Activated B cell treated with CpG ODN at 0.5 μM for 24 hours (primary cell): ENCODE results near the gene ANXA3. TPM values are rescaled to one million over a fixed set of nuclear protein-coding genes. Genes with fewer than 3 reads are reported as not detected.

Experiments used
- ATAC-seq: fragments of 200-7000 bp; cut with Tn5 transposase; one replicate; pipeline ENCODE4 v1.10.0; 2021; ENCODE audit warnings: low read depth, mild to moderate bottlenecking, moderate library complexity
- CTCF ChIA-PET: fragments of 350-600 bp; sonication (Branson Sonifier 250); formaldehyde crosslinking; loops from one replicate; lab custom pipeline; 2021; ENCODE audit warnings: antibody characterized with exemption; lab: Charles Lee
- POLR2A ChIA-PET: fragments of 350-600 bp; sonication (Branson Sonifier 250); formaldehyde crosslinking; loops from one replicate; lab custom pipeline; 2021; ENCODE audit warnings: antibody characterized with exemption; lab: Charles Lee
- DNase-seq: peaks from one replicate; pipeline ENCODE4 v3.0.0; 2022
- H3K27ac Mint-ChIP-seq: one replicate; pipeline ENCODE4 v1.8.0; 2020; ENCODE audit warnings: mixed read lengths
- H3K27me3 Mint-ChIP-seq: one replicate; pipeline ENCODE4 v1.8.0; 2021; ENCODE audit warnings: mixed read lengths
- H3K36me3 Mint-ChIP-seq: one replicate; pipeline ENCODE4 v1.8.0; 2021; ENCODE audit warnings: low read depth, mixed read lengths
- H3K4me1 Mint-ChIP-seq: one replicate; pipeline ENCODE4 v1.8.0; 2021; ENCODE audit warnings: mixed read lengths
- H3K4me3 Mint-ChIP-seq: one replicate; pipeline ENCODE4 v1.8.0; 2020; ENCODE audit warnings: mild to moderate bottlenecking, mixed read lengths
- H3K9me3 Mint-ChIP-seq: one replicate; pipeline ENCODE4 v1.8.0; 2020; ENCODE audit warnings: mixed read lengths
- intact Hi-C: fragments of 100-400 bp; cut with micrococcal nuclease; formaldehyde crosslinking; loops from one replicate; pipeline ENCODE4 v1.15.1; 2024
- total RNA-seq: library from RNA; stranded (reverse); gene quantifications from 2 replicates; pipeline ENCODE4 v1.2.3, GENCODE V29; 2022
- TF ChIP-seq, protein P1 (sequence below): fragments of 200-600 bp; IDR thresholded peaks from one replicate; pipeline ENCODE4 v1.8.0; 2022; ENCODE audit warnings: antibody characterized with exemption, mild to moderate bottlenecking

Gene ANXA3
- total RNA-seq, 1 donor from 2014 or later: 0.67 TPM

DNA sequence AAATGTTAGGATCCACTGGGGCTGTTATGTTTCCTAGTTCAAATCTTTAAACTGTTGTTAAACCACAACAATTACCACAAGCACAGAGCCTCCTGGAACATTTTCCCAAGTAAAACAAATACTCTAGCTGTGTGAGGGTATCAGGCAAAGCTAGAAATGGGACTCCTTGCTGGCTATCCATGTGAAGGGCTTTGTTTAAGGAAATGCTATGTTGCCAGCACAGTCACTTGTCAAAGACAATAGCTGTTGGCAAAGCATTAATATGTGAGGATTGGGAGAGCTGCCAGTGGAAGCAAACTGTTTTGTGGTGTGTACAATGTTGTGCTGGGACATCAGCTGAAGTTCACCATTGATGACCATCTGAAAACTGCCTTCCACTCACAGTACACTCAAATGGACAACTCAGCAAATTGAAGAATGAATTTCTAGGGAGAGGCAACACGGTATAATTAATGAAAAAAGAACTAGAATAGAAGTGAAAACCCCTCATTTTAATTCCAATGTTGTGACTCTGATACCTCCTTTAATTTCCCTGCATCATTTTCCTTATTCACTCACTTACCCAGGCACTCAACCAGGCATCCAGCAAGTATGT is 100.8 kb downstream of the ANXA3 start:
- no peak for DNase-seq
- Mint-ChIP-seq H3K4me3 (no peak overlapping the region), H3K9me3 (no peaks in the 10 kb centered on the region), H3K27me3 (no peaks in the 10 kb centered on the region), H3K4me1 (peaks cover 37% of the 10 kb centered on the region), H3K36me3 (no peaks in the 10 kb centered on the region), H3K27ac (no peak overlapping the region)
- POLR2A ChIA-PET: interaction anchor here (0.9 to 3.5 kb wide), 4 partner anchors 9 to 125 kb away, joined by 3 to 14 read pairs (median 3); no protein-coding TSS in a partner anchor
- intact Hi-C loops: no loop called here
- TF ChIP-seq, protein P1, sequence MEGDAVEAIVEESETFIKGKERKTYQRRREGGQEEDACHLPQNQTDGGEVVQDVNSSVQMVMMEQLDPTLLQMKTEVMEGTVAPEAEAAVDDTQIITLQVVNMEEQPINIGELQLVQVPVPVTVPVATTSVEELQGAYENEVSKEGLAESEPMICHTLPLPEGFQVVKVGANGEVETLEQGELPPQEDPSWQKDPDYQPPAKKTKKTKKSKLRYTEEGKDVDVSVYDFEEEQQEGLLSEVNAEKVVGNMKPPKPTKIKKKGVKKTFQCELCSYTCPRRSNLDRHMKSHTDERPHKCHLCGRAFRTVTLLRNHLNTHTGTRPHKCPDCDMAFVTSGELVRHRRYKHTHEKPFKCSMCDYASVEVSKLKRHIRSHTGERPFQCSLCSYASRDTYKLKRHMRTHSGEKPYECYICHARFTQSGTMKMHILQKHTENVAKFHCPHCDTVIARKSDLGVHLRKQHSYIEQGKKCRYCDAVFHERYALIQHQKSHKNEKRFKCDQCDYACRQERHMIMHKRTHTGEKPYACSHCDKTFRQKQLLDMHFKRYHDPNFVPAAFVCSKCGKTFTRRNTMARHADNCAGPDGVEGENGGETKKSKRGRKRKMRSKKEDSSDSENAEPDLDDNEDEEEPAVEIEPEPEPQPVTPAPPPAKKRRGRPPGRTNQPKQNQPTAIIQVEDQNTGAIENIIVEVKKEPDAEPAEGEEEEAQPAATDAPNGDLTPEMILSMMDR: no peak
- no peak for ATAC-seq
- CTCF ChIA-PET: interaction anchor here (0.9 to 1.1 kb wide), 2 partner anchors 10 to 38 kb away, joined by 3 to 4 read pairs; no protein-coding TSS in a partner anchor

DNA sequence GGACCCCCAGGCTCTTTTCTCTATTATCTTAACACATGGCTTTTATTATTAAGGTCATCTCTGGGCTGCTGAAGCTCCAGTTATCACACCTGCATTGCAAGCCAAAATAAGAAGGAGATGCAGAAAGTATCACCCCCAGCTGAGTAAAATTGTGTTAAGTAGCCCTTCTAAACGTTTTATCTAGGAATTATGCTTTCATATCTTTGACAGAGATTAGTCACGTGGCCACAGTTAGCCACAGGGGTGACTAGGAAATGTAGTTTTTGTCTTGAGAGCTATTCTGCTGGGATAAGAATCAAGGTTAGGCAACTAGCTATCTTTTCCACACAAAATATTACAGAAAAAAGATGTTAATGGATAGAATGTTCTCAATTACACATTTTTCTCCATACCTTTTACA is 102.1 kb downstream of the ANXA3 start:
- intact Hi-C loops: no loop called here
- Mint-ChIP-seq H3K27me3 (no peaks in the 10 kb centered on the region), H3K4me3 (no peak overlapping the region), H3K27ac (no peak overlapping the region), H3K9me3 (no peaks in the 10 kb centered on the region), H3K36me3 (no peaks in the 10 kb centered on the region), H3K4me1 (peaks cover 40% of the 10 kb centered on the region)
- TF ChIP-seq, protein P1: no peak
- POLR2A ChIA-PET: interaction anchor here (0.6 to 3.5 kb wide), 4 partner anchors 8 to 157 kb away, joined by 3 to 14 read pairs (median 4); no protein-coding TSS in a partner anchor
- no peak for DNase-seq
- ATAC-seq: no peak
- CTCF ChIA-PET: interaction anchor here (1.4 to 2.1 kb wide), 2 partner anchors 9 to 61 kb away, joined by 3 to 7 read pairs; no protein-coding TSS in a partner anchor

DNA sequence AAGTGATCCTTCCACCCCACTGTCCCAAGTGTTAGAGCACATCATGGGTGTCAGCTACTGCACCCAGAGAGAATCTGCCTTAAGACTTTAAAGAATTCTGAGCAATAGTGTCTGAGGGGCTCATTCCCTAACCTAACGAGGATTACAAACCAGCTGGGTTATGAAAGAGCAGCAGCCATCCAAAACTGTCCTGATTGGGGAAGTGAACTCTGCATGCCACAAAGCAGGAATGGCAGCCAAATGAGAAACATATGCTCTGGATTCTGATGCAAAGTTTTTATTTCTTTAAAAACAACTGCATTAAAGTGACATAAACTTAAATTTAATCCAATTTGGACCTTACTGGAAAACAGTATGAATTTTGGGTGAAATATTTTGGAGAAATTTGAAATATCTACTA is 103.2 kb downstream of the ANXA3 start:
- no peaks in the 10 kb centered on the region for H3K36me3 Mint-ChIP-seq
- ATAC-seq: no peak
- no peaks in the 10 kb centered on the region for H3K27me3 Mint-ChIP-seq
- H3K4me1 Mint-ChIP-seq: peaks cover 45% of the 10 kb centered on the region
- H3K27ac Mint-ChIP-seq: no peak overlapping the region
- no peaks in the 10 kb centered on the region for H3K9me3 Mint-ChIP-seq
- intact Hi-C loops: no loop called here
- TF ChIP-seq, protein P1: no peak
- CTCF ChIA-PET: interaction anchor here (2.1 kb wide), 1 partner anchor 11 kb away, joined by 7 read pairs; no protein-coding TSS in a partner anchor
- H3K4me3 Mint-ChIP-seq: no peak overlapping the region
- POLR2A ChIA-PET: no interaction called here
- DNase-seq: no peak

DNA sequence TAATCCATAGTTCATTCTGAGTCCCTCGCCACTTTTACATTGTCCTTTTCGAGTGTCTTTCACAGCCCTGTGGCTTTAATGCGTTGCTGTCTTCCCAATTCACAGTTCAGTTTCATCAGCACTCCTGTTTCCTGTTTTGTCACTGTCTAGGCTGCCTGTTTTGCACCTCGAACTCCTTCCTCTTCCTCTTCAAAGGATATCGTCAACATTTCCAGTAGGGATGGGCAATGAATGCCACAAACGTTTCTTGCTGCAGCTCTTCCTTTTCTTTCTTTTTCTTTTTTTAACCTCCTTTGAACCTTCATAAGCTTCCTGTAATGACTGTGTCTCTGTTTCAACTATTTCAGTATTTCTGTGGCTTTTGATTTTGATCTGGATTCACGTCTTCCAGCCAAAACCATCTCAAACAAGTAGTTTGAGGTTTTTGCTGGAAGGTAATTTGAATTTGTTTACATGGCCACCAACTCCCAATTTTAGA is 105.4 kb downstream of the ANXA3 start:
- ChIA-PET CTCF (no interaction called here), POLR2A (interaction anchor here (1.0 to 3.3 kb wide), 4 partner anchors 15 to 120 kb away, joined by 3 to 21 read pairs (median 6); partner anchors contain the start of gene BMP2K)
- Mint-ChIP-seq H3K9me3 (no peaks in the 10 kb centered on the region), H3K4me3 (peak overlapping the region; percentile 72), H3K36me3 (no peaks in the 10 kb centered on the region), H3K27ac (peak overlapping the region; percentile 85), H3K27me3 (no peaks in the 10 kb centered on the region), H3K4me1 (peaks cover 51% of the 10 kb centered on the region)
- intact Hi-C loops: loop anchor here (1.0 kb wide), 1 partner anchor 13 kb away; no protein-coding TSS in a partner anchor
- ATAC-seq: no peak
- TF ChIP-seq, protein P1: no peak
- DNase-seq: no peak

DNA sequence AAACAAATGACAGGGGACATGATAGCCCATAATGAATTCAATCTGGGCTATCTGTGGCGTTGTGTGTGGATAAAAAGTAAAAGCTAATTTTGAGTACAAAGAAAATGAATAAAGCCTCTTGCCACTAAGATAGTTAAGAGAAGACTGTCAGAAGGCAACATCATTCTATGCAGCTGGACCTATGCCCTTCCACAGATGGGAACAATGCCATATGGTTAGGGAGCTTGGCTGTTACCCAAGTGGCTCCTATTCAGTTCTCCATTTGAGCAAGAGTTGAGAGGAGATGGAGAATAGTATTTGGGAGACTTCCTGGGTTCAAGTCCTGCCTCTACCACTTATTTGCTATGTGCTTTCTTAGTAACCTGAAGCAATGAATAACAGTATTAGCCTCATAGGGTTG is 107.7 kb downstream of the ANXA3 start:
- TF ChIP-seq, protein P1: no peak
- intact Hi-C loops: loop anchor here (2.0 kb wide), 2 partner anchors 14 to 30 kb away; no protein-coding TSS in a partner anchor
- peaks cover 67% of the 10 kb centered on the region for H3K4me1 Mint-ChIP-seq

More for the DNA sequence above, 107.7 kb downstream of the ANXA3 start:
- ChIA-PET CTCF (no interaction called here), POLR2A (interaction anchor here (0.7 to 3.3 kb wide), 3 partner anchors 9 to 117 kb away, joined by 3 to 21 read pairs (median 8); partner anchors contain the start of gene BMP2K)
- no peak for DNase-seq
- Mint-ChIP-seq H3K27ac (peak overlapping the region; percentile 85), H3K27me3 (no peaks in the 10 kb centered on the region), H3K36me3 (no peaks in the 10 kb centered on the region), H3K9me3 (no peaks in the 10 kb centered on the region), H3K4me3 (no peak overlapping the region)
- no peak for ATAC-seq
